ENCODE measurements around the gene BCAR1.

GRCh38 chr16:75226550-75227360 is 24.7 kb downstream of the BCAR1 start:
- TF ChIP-seq CTCF (IDR thresholded peaks at IDR 0.05) (no peak), POLR2A (IDR thresholded peaks at IDR 0.05) (no peak), POLR2AphosphoS5 (IDR thresholded peaks at IDR 0.05; ENCODE audit: insufficient read depth in 1 of 2, low read depth in 1 of 2) (no peak)
